H1 (cell line): ENCODE results near the gene SH3PXD2A. TPM values are rescaled to one million over a fixed set of nuclear protein-coding genes. Genes with fewer than 3 reads are reported as not detected.

Source experiments
- CTCF ChIA-PET: fragments of 300-600 bp; sonication (Branson Sonifier 250); formaldehyde crosslinking; loops from one replicate; lab custom pipeline; 2021; ENCODE audit not compliant: partially characterized antibody; lab: Charles Lee
- POLR2A ChIA-PET: fragments of 300-600 bp; sonication (Branson Sonifier 250); formaldehyde crosslinking; loops from one replicate; lab custom pipeline; 2021; ENCODE audit warnings: inconsistent platforms; ENCODE audit not compliant: partially characterized antibody; lab: Charles Lee
- DNase-seq, 2 experiments: peaks; one replicate each; pipeline versions ENCODE4 v3.0.0 to v3.0.0-alpha.2; 2010 to 2022; ENCODE audit warnings: low spot score in 2 of 2, low read depth in 1 of 2, mixed read lengths in 1 of 2
- FAIRE-seq: peaks from 2 replicates; lab custom pipeline; 2011; peaks lifted over from hg19 to GRCh38; lab: Jason Lieb, UNC
- H2AFZ ChIP-seq: 2 replicates; pipeline ENCODE4 v1.8.1; 2012; ENCODE audit warnings: low read length, inconsistent platforms
- H2AK5ac ChIP-seq: 2 replicates; pipeline ENCODE4 v1.6.1; 2013; ENCODE audit warnings: low read depth, low read length
- H2BK120ac ChIP-seq: replicated peaks from 2 replicates; pipeline ENCODE3; 2013; ENCODE audit warnings: low read depth, low read length, inconsistent platforms
- H2BK12ac ChIP-seq: 2 replicates; pipeline ENCODE4 v1.6.1; 2013; ENCODE audit warnings: low read depth, low read length
- H2BK15ac ChIP-seq: 2 replicates; pipeline ENCODE4 v1.6.1; 2013; ENCODE audit warnings: low read length
- H2BK20ac ChIP-seq: 2 replicates; pipeline ENCODE4 v1.6.1; 2013; ENCODE audit warnings: low read length
- H2BK5ac ChIP-seq: 2 replicates; pipeline ENCODE4 v1.6.1; 2013; ENCODE audit warnings: low read depth, low read length
- H3K14ac ChIP-seq: 2 replicates; pipeline ENCODE4 v1.6.1; 2013; ENCODE audit warnings: inconsistent platforms; ENCODE audit not compliant: insufficient read length
- H3K18ac ChIP-seq: 2 replicates; pipeline ENCODE4 v1.6.1; 2013; ENCODE audit warnings: low read length; ENCODE audit errors: extremely low read depth
- H3K23ac ChIP-seq: 2 replicates; pipeline ENCODE4 v1.6.1; 2013; ENCODE audit warnings: inconsistent platforms; ENCODE audit not compliant: insufficient read length
- H3K23me2 ChIP-seq: 2 replicates; pipeline ENCODE4 v1.6.1; 2013; ENCODE audit warnings: low read depth, low read length
- H3K27ac ChIP-seq: 2 replicates; pipeline ENCODE4 v1.6.1; 2011; ENCODE audit warnings: low read depth, low read length, inconsistent platforms
- H3K27me3 ChIP-seq, 4 experiments: replicated peaks in 1 of 4; 1 replicate in 1 of 4; 2 replicates in 3 of 4; pipeline versions ENCODE4 v1.6.1 to v1.8.1; 2011 to 2013; ENCODE audit warnings: low read length in 3 of 4, mild to moderate bottlenecking in 3 of 4, inconsistent platforms in 2 of 4, mixed read lengths in 2 of 4, moderate library complexity in 1 of 4; ENCODE audit not compliant: control insufficient read depth in 3 of 4, insufficient read depth in 3 of 4; ENCODE audit errors: extremely low read depth in 1 of 4
- H3K36me3 ChIP-seq, 4 experiments: 2 replicates each; pipeline versions ENCODE4 v1.6.1 to v1.8.1; 2011 to 2013; ENCODE audit warnings: mild to moderate bottlenecking in 4 of 4, low read length in 3 of 4, moderate library complexity in 2 of 4, control low read depth in 1 of 4, inconsistent platforms in 1 of 4; ENCODE audit not compliant: insufficient read depth in 4 of 4, control insufficient read depth in 2 of 4
- H3K4ac ChIP-seq: replicated peaks from 2 replicates; pipeline ENCODE3; 2013; ENCODE audit warnings: low read length, low read depth, mixed read lengths, inconsistent platforms; ENCODE audit not compliant: insufficient read length
- H3K4me1 ChIP-seq, 4 experiments: replicated peaks in 1 of 4; 1 replicate in 1 of 4; 2 replicates in 3 of 4; pipeline versions ENCODE4 v1.6.1 to v1.8.1; 2011 to 2013; ENCODE audit warnings: low read length in 3 of 4, inconsistent platforms in 2 of 4, mixed read lengths in 1 of 4; ENCODE audit not compliant: insufficient read depth in 4 of 4, control insufficient read depth in 3 of 4
- H3K4me2 ChIP-seq, 2 experiments: 2 replicates each; pipeline versions ENCODE4 v1.6.1 to v1.8.1; 2011 to 2013; ENCODE audit warnings: low read depth in 2 of 2, low read length in 2 of 2, control low read depth in 1 of 2, inconsistent platforms in 1 of 2, mild to moderate bottlenecking in 1 of 2; ENCODE audit not compliant: insufficient read depth in 1 of 2
- H3K4me3 ChIP-seq, 4 experiments: fragments of 200-600, 300-600 bp in 1 of 4; sonication (generic), shearing (Covaris generic), sonication (Bioruptor Twin) in 1 of 4; 2 replicates each; pipeline versions ENCODE4 v1.5.1 to v1.8.1; 2011 to 2016; ENCODE audit warnings: low read length in 4 of 4, low read depth in 3 of 4, control low read depth in 2 of 4, inconsistent platforms in 2 of 4, mild to moderate bottlenecking in 2 of 4, mixed read lengths in 1 of 4, moderate library complexity in 1 of 4; ENCODE audit not compliant: insufficient read depth in 2 of 4; ENCODE audit errors: extremely low read depth in 1 of 4
- H3K56ac ChIP-seq: replicated peaks from 2 replicates; pipeline ENCODE3; 2013; ENCODE audit warnings: low read depth, mild to moderate bottlenecking, mixed read lengths, low read length, inconsistent platforms; ENCODE audit not compliant: insufficient read length
- H3K79me1 ChIP-seq: 2 replicates; pipeline ENCODE4 v1.6.1; 2013; ENCODE audit warnings: low read depth, low read length, control low read depth
- H3K79me2 ChIP-seq, 2 experiments: 2 replicates each; pipeline versions ENCODE4 v1.6.1 to v1.8.1; 2012 to 2013; ENCODE audit warnings: low read length in 2 of 2, mild to moderate bottlenecking in 2 of 2, inconsistent platforms in 1 of 2; ENCODE audit not compliant: insufficient read depth in 2 of 2, control insufficient read depth in 1 of 2
- H3K9ac ChIP-seq, 4 experiments: replicated peaks in 1 of 4; 1 replicate in 1 of 4; 2 replicates in 3 of 4; pipeline versions ENCODE4 v1.6.1 to v1.8.1; 2011 to 2013; ENCODE audit warnings: low read depth in 3 of 4, low read length in 3 of 4, control low read depth in 2 of 4, mild to moderate bottlenecking in 2 of 4, moderate library complexity in 2 of 4, inconsistent platforms in 1 of 4; ENCODE audit errors: extremely low read depth in 1 of 4
- H3K9me3 ChIP-seq, 2 experiments: 2 replicates each; pipeline versions ENCODE4 v1.6.1 to v1.8.1; 2012 to 2013; ENCODE audit warnings: mild to moderate bottlenecking in 2 of 2, moderate library complexity in 2 of 2, control low read depth in 1 of 2, inconsistent platforms in 1 of 2, low read depth in 1 of 2, low read length in 1 of 2, mixed read lengths in 1 of 2; ENCODE audit not compliant: insufficient read depth in 2 of 2
- H4K20me1 ChIP-seq, 2 experiments: replicated peaks in 1 of 2; 2 replicates each; pipeline versions ENCODE3 to v1.8.1; 2011 to 2013; ENCODE audit warnings: inconsistent platforms in 2 of 2, low read length in 2 of 2, mild to moderate bottlenecking in 1 of 2; ENCODE audit not compliant: insufficient read depth in 2 of 2, control insufficient read depth in 1 of 2
- H4K5ac ChIP-seq: 2 replicates; pipeline ENCODE4 v1.6.1; 2013; ENCODE audit warnings: low read length, low read depth, mixed read lengths, inconsistent platforms; ENCODE audit not compliant: insufficient read length
- H4K8ac ChIP-seq: 2 replicates; pipeline ENCODE4 v1.8.0; 2013; ENCODE audit warnings: mild to moderate bottlenecking, moderate library complexity, low read length, inconsistent platforms; ENCODE audit not compliant: insufficient read depth; ENCODE audit errors: extremely low read depth
- H4K91ac ChIP-seq: replicated peaks from 2 replicates; pipeline ENCODE3; 2013; ENCODE audit warnings: low read length, mixed read lengths, inconsistent platforms; ENCODE audit not compliant: insufficient read length
- BRCA1 ChIP-seq: IDR thresholded peaks from 2 replicates; pipeline ENCODE4 v1.6.1; 2012; ENCODE audit warnings: low read depth, low read length, improper control_type of control experiment
- CBX5 ChIP-seq: fragments of 300-800, 300-1000 bp; sonication (generic); IDR thresholded peaks from 2 replicates; pipeline ENCODE4 v1.7.1; 2016; ENCODE audit warnings: antibody characterized with exemption, low read length, low read depth
- CBX8 ChIP-seq: fragments of 300-800, 300-1000 bp; sonication (generic); IDR thresholded peaks from 2 replicates; pipeline ENCODE4 v1.7.1; 2016; ENCODE audit warnings: low read depth, low read length, borderline replicate concordance
- JUND ChIP-seq: IDR thresholded peaks from 2 replicates; pipeline ENCODE4 v1.6.1; 2011; ENCODE audit warnings: mild to moderate bottlenecking, improper control_type of control experiment, low read length
- PHF8 ChIP-seq: fragments of 200-600 bp; sonication (generic); conservative IDR thresholded peaks from 2 replicates; pipeline ENCODE4 v1.7.1; 2012; ENCODE audit warnings: low read depth, mild to moderate bottlenecking, inconsistent platforms, low read length, moderate library complexity
- SIX5 ChIP-seq: IDR thresholded peaks from 2 replicates; pipeline ENCODE4 v1.6.1; 2011; ENCODE audit warnings: mild to moderate bottlenecking, low read depth, low read length
- SP1 ChIP-seq: IDR thresholded peaks from 2 replicates; pipeline ENCODE4 v1.6.1; 2011; ENCODE audit warnings: low read depth, low read length
- WGBS, 2 experiments: shearing (Covaris generic) in 1 of 2; methylation state at CpG; one replicate each; pipeline versions ENCODE4 v1.1.6 to v1.1.7; 2013 to 2015; ENCODE audit warnings: low lambda C conversion rate in 2 of 2, mixed read lengths in 2 of 2, inconsistent platforms in 1 of 2, low coverage in 1 of 2, missing lambda C conversion rate in 1 of 2; ENCODE audit not compliant: insufficient replicate concordance in 2 of 2, insufficient coverage in 1 of 2, insufficient read length in 1 of 2; ENCODE audit errors: extremely low coverage in 1 of 2, missing lambda C conversion rate in 1 of 2; 5-methylcytosine and 5-hydroxymethylcytosine counted together
- polyA plus RNA-seq, 7 experiments: library from polyadenylated mRNA; depleted of rRNA in 3 of 7; stranded (reverse) in 5 of 7; unstranded in 2 of 7; fragments of >200 nt in 5 of 7; fragments of 200-250 nt in 2 of 7; gene quantifications; 1 replicate in 5 of 7; 2 replicates in 1 of 7; 4 replicates in 1 of 7; pipeline versions ENCODE4 v1.2.1 to v1.2.3, GENCODE V29; 2011 to 2013; ENCODE audit warnings: missing spikeins in 2 of 7, mixed read lengths in 2 of 7
- total RNA-seq: library from RNA; stranded (reverse); fragmentation: NEBNext Ultra II Directional; extraction: Animal tissue kit (Norgen Biotek cat#: 25700); gene quantifications from 2 replicates; pipeline ENCODE4 v1.2.1, GENCODE V29; 2021

The SH3PXD2A gene
- total and polyA plus RNA-seq, 2 of the 8 experiments (the other 6 are each of a cell fraction or from before 2014, with no cell fraction given) = 5.4 to 16.3 TPM

- Histone ChIP-seq H4K20me1 (no peaks in the 10 kb centered on the region), H3K27me3 (no peaks in the 10 kb centered on the region), H2BK15ac (no peak overlapping the region), H2AFZ (no peak overlapping the region), H3K9me3 (no peaks in the 10 kb centered on the region), H4K5ac (no peak overlapping the region), H3K4me1 (peaks cover 0 to 28% (median 19%) of the 10 kb centered on the region in 4 experiments; a peak in 6 of 7 replicates), H3K79me1 (no peaks in the 10 kb centered on the region; the same call in 1 of the 2 replicates), H2BK120ac (no peak overlapping the region), H3K4me3 (no peak overlapping the region), H3K18ac (no peak overlapping the region), H2BK5ac (no peak overlapping the region), H3K9ac (no peak overlapping the region), H3K14ac (no peak overlapping the region), H3K79me2 (0 out of 4 replicates have a peak, but pooled peaks cover 0 to 3% of the 10 kb centered on the region in 2 experiments), H3K27ac (no peak overlapping the region), H3K4me2 (no peak overlapping the region), H3K56ac (no peak overlapping the region), H3K23me2 (no peaks in the 10 kb centered on the region), H4K91ac (no peak overlapping the region), H2BK12ac (no peak overlapping the region), H4K8ac (no peak overlapping the region), H2BK20ac (no peak overlapping the region), H3K36me3 (no peaks in the 10 kb centered on the region), H3K23ac (no peak overlapping the region), H3K4ac (no peak overlapping the region), H2AK5ac (peak overlapping the region; percentile 20; the same call in 1 of the 2 replicates)
- ChIA-PET CTCF (interaction anchor here (0.6 to 27.1 kb wide), 7 partner anchors 9 to 206 kb away, joined by 3 to 336 read pairs (median 10); no protein-coding TSS in a partner anchor), POLR2A (interaction anchor here (1.4 to 4.3 kb wide), 2 partner anchors 9 to 29 kb away, joined by 3 to 20 read pairs; no protein-coding TSS in a partner anchor)
- FAIRE-seq (no peak), DNase-seq (no peak)
- 98% methylated on average over 3 of the region's 3 CpGs; no CpG with 5 or more reads in 1 of the 2 experiments for WGBS, 2 experiments
- TF ChIP-seq JUND = no peak
- TF ChIP-seq BRCA1 = no peak
- no peak for TF ChIP-seq CBX5
- TF ChIP-seq SIX5 = no peak
- TF ChIP-seq CBX8 = no peak
- no peak for TF ChIP-seq PHF8
- no peak for TF ChIP-seq SP1
Measured at GRCh38 chr10:103646304-103646703, 209.1 kb downstream of the SH3PXD2A start.
